ENCODE results near the gene SLC7A8.

- TF ChIP-seq EZH2 (IDR thresholded peaks at IDR 0.05; ENCODE audit: low read length): no peak
- no peak for TF ChIP-seq CTCF (optimal IDR thresholded peaks at IDR 0.05 in 1 of 3, IDR thresholded peaks at IDR 0.05 in 1 of 3, conservative IDR thresholded peaks at IDR 0.05 in 1 of 3; ENCODE audit: extremely low read depth in 1 of 3, insufficient read depth in 2 of 3, low read length in 3 of 3)
Observed at GRCh38 chr14:23114120-23114458, 69.4 kb downstream of the SLC7A8 start.

All from keratinocyte (primary cell).